ENCODE data around the gene RBM20. TPM values are rescaled to one million over a fixed set of nuclear protein-coding genes. Genes with fewer than 3 reads are reported as not detected.
A peak's percentile ranks its signal among the peaks of the same experiment; 100 is the strongest.

Gene RBM20
- total and polyA plus RNA-seq, 2 of the 13 experiments (the other 11 are each of a cell fraction or from before 2014, with no cell fraction given), result 0.02 to 0.22 TPM

- peak; percentile 54 for TF ChIP-seq NR2F6 (IDR thresholded peaks at IDR 0.05)
- peak; percentile 57 for TF ChIP-seq NR2F6 (CRISPR knock-in tag; IDR thresholded peaks at IDR 0.05)
- peak; percentile 8; the same call in 1 of the 2 replicates for TF ChIP-seq BHLHE40 (IDR thresholded peaks at IDR 0.05; ENCODE audit: low read length)
- peak; percentile 78 for TF ChIP-seq ASH2L (IDR thresholded peaks at IDR 0.05; ENCODE audit: insufficient read length, low read depth, low read length)
Observed at GRCh38 chr10:110774069-110775019, 130.2 kb downstream of the RBM20 start (continued).

GRCh38 chr10:110775020-110775375 lies 130.9 kb downstream of the RBM20 start:
- H2AFZ ChIP-seq (ENCODE audit: low read length), result no peak overlapping the region
- ATAC-seq, result peak; percentile 73
- H3K4me3 ChIP-seq (replicated peaks in 1 of 3; ENCODE audit: insufficient read depth in 1 of 3, low read depth in 2 of 3, low read length in 3 of 3), result no peak overlapping the region
- TF ChIP-seq CAMTA2 (CRISPR knock-in tag; IDR thresholded peaks at IDR 0.05; ENCODE audit: borderline replicate concordance) (no peak), FOSL2 (CRISPR knock-in tag; IDR thresholded peaks at IDR 0.05) (peak; percentile 23; the same call in 1 of the 2 replicates), CREM (IDR thresholded peaks at IDR 0.05) (peak; percentile 7; the same call in 1 of the 2 replicates), CREM (CRISPR knock-in tag; IDR thresholded peaks at IDR 0.05) (no peak), NFIC (IDR thresholded peaks at IDR 0.05; ENCODE audit: low read length) (0 out of 2 replicates have a peak, but pooled peaks have one; percentile 61), BCL3 (CRISPR knock-in tag; IDR thresholded peaks at IDR 0.05) (no peak), MAFF (IDR thresholded peaks at IDR 0.05; ENCODE audit: low read depth, low read length) (0 out of 2 replicates have a peak, but pooled peaks have one; percentile 8), ARID3A (IDR thresholded peaks at IDR 0.05; ENCODE audit: low read depth, low read length) (peak; percentile 39; the same call in 1 of the 2 replicates), ADNP (CRISPR knock-in tag; IDR thresholded peaks at IDR 0.05) (no peak), RBAK (CRISPR knock-in tag; IDR thresholded peaks at IDR 0.05) (0 out of 2 replicates have a peak, but pooled peaks have one; percentile 35), NCOR1 (IDR thresholded peaks at IDR 0.05; ENCODE audit: borderline replicate concordance, low read length) (0 out of 2 replicates have a peak, but pooled peaks have one; percentile 13), RXRB (CRISPR knock-in tag; IDR thresholded peaks at IDR 0.05; ENCODE audit: borderline replicate concordance) (peak; percentile 4; the same call in 1 of the 2 replicates)
- TF ChIP-seq, protein P1, sequence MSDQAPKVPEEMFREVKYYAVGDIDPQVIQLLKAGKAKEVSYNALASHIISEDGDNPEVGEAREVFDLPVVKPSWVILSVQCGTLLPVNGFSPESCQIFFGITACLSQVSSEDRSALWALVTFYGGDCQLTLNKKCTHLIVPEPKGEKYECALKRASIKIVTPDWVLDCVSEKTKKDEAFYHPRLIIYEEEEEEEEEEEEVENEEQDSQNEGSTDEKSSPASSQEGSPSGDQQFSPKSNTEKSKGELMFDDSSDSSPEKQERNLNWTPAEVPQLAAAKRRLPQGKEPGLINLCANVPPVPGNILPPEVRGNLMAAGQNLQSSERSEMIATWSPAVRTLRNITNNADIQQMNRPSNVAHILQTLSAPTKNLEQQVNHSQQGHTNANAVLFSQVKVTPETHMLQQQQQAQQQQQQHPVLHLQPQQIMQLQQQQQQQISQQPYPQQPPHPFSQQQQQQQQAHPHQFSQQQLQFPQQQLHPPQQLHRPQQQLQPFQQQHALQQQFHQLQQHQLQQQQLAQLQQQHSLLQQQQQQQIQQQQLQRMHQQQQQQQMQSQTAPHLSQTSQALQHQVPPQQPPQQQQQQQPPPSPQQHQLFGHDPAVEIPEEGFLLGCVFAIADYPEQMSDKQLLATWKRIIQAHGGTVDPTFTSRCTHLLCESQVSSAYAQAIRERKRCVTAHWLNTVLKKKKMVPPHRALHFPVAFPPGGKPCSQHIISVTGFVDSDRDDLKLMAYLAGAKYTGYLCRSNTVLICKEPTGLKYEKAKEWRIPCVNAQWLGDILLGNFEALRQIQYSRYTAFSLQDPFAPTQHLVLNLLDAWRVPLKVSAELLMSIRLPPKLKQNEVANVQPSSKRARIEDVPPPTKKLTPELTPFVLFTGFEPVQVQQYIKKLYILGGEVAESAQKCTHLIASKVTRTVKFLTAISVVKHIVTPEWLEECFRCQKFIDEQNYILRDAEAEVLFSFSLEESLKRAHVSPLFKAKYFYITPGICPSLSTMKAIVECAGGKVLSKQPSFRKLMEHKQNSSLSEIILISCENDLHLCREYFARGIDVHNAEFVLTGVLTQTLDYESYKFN (CRISPR knock-in tag; conservative IDR thresholded peaks at IDR 0.05), result peak; percentile 21; the same call in 1 of the 2 replicates

More at GRCh38 chr10:110775020-110775375, 130.9 kb downstream of the RBM20 start:
- no TSS peak for BruUV-seq (replicated peaks)
- H3K79me2 ChIP-seq (ENCODE audit: insufficient read depth, low read length), result no peaks in the 10 kb centered on the region
- H3K9ac ChIP-seq (ENCODE audit: insufficient read depth, low read depth, low read length), result no peak overlapping the region
- H3K4me1 ChIP-seq (ENCODE audit: insufficient read depth, low read length), result peaks cover 24% of the 10 kb centered on the region
- 47% methylated on average over 4 of the region's 4 CpGs for WGBS (ENCODE audit: low lambda C conversion rate)
- intact Hi-C loops (cut with micrococcal nuclease; ENCODE audit: unreplicated experiment), result no loop called here
- H3K27me3 ChIP-seq (ENCODE audit: control insufficient read depth in 1 of 2, insufficient read depth in 2 of 2, low read length in 2 of 2), result no peaks in the 10 kb centered on the region
- ChIA-PET CTCF (ENCODE audit: low intra/inter-chr PET ratio, low total read pairs) (no interaction called here), POLR2A (interaction anchor here (1.2 kb wide), 1 partner anchor 144 kb away, joined by 5 read pairs; the partner anchor contains the start of genes BBIP1 and SHOC2)
- H3K27ac ChIP-seq (ENCODE audit: extremely low read length, insufficient read depth, low read length), result peak overlapping the region; percentile 50
- peak overlapping the region; percentile 68 for H3K4me2 ChIP-seq (ENCODE audit: low read depth, low read length)
- H3K36me3 ChIP-seq (replicated peaks in 1 of 2; ENCODE audit: control insufficient read depth in 1 of 2, insufficient read depth in 2 of 2, low read length in 2 of 2), result no peaks in the 10 kb centered on the region
- no peaks in the 10 kb centered on the region for H3K9me3 ChIP-seq (ENCODE audit: low read length)
- no peaks in the 10 kb centered on the region for H4K20me1 ChIP-seq (ENCODE audit: insufficient read depth, low read length)
- in situ Hi-C loops (cut with HindIII; ENCODE audit: extremely low pct_ligation_motif_present, low pct_unique_long_range_greater_than_20kb), result no loop called here
- FAIRE-seq, result no peak
- DNase-seq (ENCODE audit: low spot score), result peak; percentile 48
